ENCODE measurements around the gene WDR19. TPM values are rescaled to one million over a fixed set of nuclear protein-coding genes. Genes with fewer than 3 reads are reported as not detected.

Gene WDR19
- total and polyA plus RNA-seq, 2 donors (not counting 3 experiments of a cell fraction or from before 2014, with no cell fraction given): 27.1 to 28.2 TPM

GRCh38 chr4:39303871-39304270 lies 121.5 kb downstream of the WDR19 start:
- peaks cover 4% of the 10 kb centered on the region for H3K4me1 ChIP-seq (ENCODE audit: control insufficient read depth, extremely low read depth, insufficient read depth, low read length)
- ChIA-PET CTCF (interaction anchor here (0.8 to 2.5 kb wide), 2 partner anchors 48 to 401 kb away, joined by 3 to 8 read pairs; no protein-coding TSS in a partner anchor), POLR2A (no interaction called here)
- no peak overlapping the region for H3K27ac ChIP-seq (ENCODE audit: insufficient read depth, low read depth, low read length)
- H3K9me3 ChIP-seq (replicated peaks; ENCODE audit: control insufficient read depth, insufficient read depth, low read length): no peaks in the 10 kb centered on the region
- H3K4me2 ChIP-seq (ENCODE audit: insufficient read depth, low read length): no peak overlapping the region
- H3K9me1 ChIP-seq (replicated peaks; ENCODE audit: control insufficient read depth, extremely low read depth, insufficient read depth, low read length): no peaks in the 10 kb centered on the region
- no peaks in the 10 kb centered on the region for H3K79me2 ChIP-seq (ENCODE audit: control insufficient read depth, insufficient read depth, low read length)
- TF ChIP-seq, protein P1, sequence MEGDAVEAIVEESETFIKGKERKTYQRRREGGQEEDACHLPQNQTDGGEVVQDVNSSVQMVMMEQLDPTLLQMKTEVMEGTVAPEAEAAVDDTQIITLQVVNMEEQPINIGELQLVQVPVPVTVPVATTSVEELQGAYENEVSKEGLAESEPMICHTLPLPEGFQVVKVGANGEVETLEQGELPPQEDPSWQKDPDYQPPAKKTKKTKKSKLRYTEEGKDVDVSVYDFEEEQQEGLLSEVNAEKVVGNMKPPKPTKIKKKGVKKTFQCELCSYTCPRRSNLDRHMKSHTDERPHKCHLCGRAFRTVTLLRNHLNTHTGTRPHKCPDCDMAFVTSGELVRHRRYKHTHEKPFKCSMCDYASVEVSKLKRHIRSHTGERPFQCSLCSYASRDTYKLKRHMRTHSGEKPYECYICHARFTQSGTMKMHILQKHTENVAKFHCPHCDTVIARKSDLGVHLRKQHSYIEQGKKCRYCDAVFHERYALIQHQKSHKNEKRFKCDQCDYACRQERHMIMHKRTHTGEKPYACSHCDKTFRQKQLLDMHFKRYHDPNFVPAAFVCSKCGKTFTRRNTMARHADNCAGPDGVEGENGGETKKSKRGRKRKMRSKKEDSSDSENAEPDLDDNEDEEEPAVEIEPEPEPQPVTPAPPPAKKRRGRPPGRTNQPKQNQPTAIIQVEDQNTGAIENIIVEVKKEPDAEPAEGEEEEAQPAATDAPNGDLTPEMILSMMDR (IDR thresholded peaks at IDR 0.05; ENCODE audit: extremely low read depth in 1 of 2, insufficient read depth in 1 of 2, low read depth in 1 of 2, low read length in 2 of 2): no peak
- no peak for TF ChIP-seq FOS (IDR thresholded peaks at IDR 0.05; ENCODE audit: borderline replicate concordance, insufficient read depth, low read length)
- no peak for TF ChIP-seq GATA2 (IDR thresholded peaks at IDR 0.05; ENCODE audit: insufficient read depth, insufficient read length, low read depth, low read length)
- TF ChIP-seq, protein P2, sequence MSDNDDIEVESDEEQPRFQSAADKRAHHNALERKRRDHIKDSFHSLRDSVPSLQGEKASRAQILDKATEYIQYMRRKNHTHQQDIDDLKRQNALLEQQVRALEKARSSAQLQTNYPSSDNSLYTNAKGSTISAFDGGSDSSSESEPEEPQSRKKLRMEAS (IDR thresholded peaks at IDR 0.05; ENCODE audit: insufficient read depth, insufficient read length): no peak
- no peak for TF ChIP-seq POLR2AphosphoS5 (IDR thresholded peaks at IDR 0.05; ENCODE audit: insufficient read depth, low read depth, low read length)
- TF ChIP-seq MYC (IDR thresholded peaks at IDR 0.05; ENCODE audit: low read depth, low read length): no peak
- no peak for TF ChIP-seq JUN (IDR thresholded peaks at IDR 0.05; ENCODE audit: borderline replicate concordance, insufficient read depth, insufficient read length, low read depth)
- TF ChIP-seq POLR2A (IDR thresholded peaks at IDR 0.05; ENCODE audit: low read depth, low read length): no peak
- TF ChIP-seq EZH2 (IDR thresholded peaks at IDR 0.05; ENCODE audit: borderline replicate concordance, low read depth, low read length, severe bottlenecking): no peak
- H4K20me1 ChIP-seq (replicated peaks; ENCODE audit: control insufficient read depth, extremely low read depth, insufficient read depth, low read length): no peaks in the 10 kb centered on the region
- intact Hi-C loops (cut with micrococcal nuclease): loop anchor here (5.0 kb wide), 1 partner anchor 47 kb away; no protein-coding TSS in a partner anchor
- dilution Hi-C loops (cut with MboI; ENCODE audit: extremely low pct_ligation_motif_present, low sequenced_read_pairs): no loop called here
- DNase-seq (ENCODE audit: low read depth, low spot score) (no peak), FAIRE-seq (no peak)
- H3K27me3 ChIP-seq (ENCODE audit: control insufficient read depth in 2 of 2, insufficient read depth in 2 of 2, low read length in 2 of 2): no peaks in the 10 kb centered on the region
- H3K4me3 ChIP-seq (replicated peaks in 1 of 3; ENCODE audit: insufficient read depth in 1 of 3, low read depth in 1 of 3, low read length in 3 of 3): no peak overlapping the region
- no TSS peak for BruUV-seq (replicated peaks)
- no peak overlapping the region for H3K9ac ChIP-seq (replicated peaks; ENCODE audit: extremely low read depth, insufficient read depth, low read length)
- H3K36me3 ChIP-seq (ENCODE audit: control insufficient read depth in 2 of 2, extremely low read depth in 1 of 2, insufficient read depth in 2 of 2, low read length in 2 of 2): peaks cover 10 to 12% of the 10 kb centered on the region in 2 experiments
- no peak overlapping the region for H2AFZ ChIP-seq (ENCODE audit: low read depth, low read length)

Data from endothelial cell of umbilical vein (primary cell).